ENCODE measurements around the gene SMC3.
"Not testable (repeated sequence)": the region's sequence is repeated elsewhere in the genome, so short reads cannot be mapped to it uniquely, and the experiment has no call there.

Gene SMC3

GRCh38 chr10:110591760-110592159, 24.3 kb downstream of the SMC3 start:
- FAIRE-seq: no peak

- FAIRE-seq: no peak
Observed at GRCh38 chr10:110597476-110597875, 30.0 kb downstream of the SMC3 start.

- no peak for FAIRE-seq
Observed at GRCh38 chr10:110600487-110601101, 33.1 kb downstream of the SMC3 start.

GRCh38 chr10:110601581-110601980, 34.1 kb downstream of the SMC3 start:
- FAIRE-seq: no peak

- no peak for FAIRE-seq
Observed at GRCh38 chr10:110608087-110608486, 40.6 kb downstream of the SMC3 start.

GRCh38 chr10:110609605-110610004, 42.1 kb downstream of the SMC3 start:
- no peak for FAIRE-seq

- FAIRE-seq: no peak
Observed at GRCh38 chr10:110610308-110610774, 42.8 kb downstream of the SMC3 start.

- not testable (repeated sequence) for FAIRE-seq
Observed at GRCh38 chr10:110610781-110611180, 43.3 kb downstream of the SMC3 start.

- FAIRE-seq: no peak
Observed at GRCh38 chr10:110612087-110612486, 44.6 kb downstream of the SMC3 start.

- no peak for FAIRE-seq
Observed at GRCh38 chr10:110612629-110613028, 45.1 kb downstream of the SMC3 start.

- no peak for FAIRE-seq
Observed at GRCh38 chr10:110613341-110613995, 46.0 kb downstream of the SMC3 start.

GRCh38 chr10:110613996-110614495, 46.6 kb downstream of the SMC3 start:
- no peak for FAIRE-seq

- FAIRE-seq: no peak
Observed at GRCh38 chr10:110615057-110615747, 47.7 kb downstream of the SMC3 start.

- FAIRE-seq: no peak
Observed at GRCh38 chr10:110616493-110617033, 49.1 kb downstream of the SMC3 start.

GRCh38 chr10:110617425-110618229, 50.1 kb downstream of the SMC3 start:
- no peak for FAIRE-seq

- FAIRE-seq: no peak
Observed at GRCh38 chr10:110618230-110618610, 50.7 kb downstream of the SMC3 start.

- FAIRE-seq: no peak
Observed at GRCh38 chr10:110619514-110620397, 52.3 kb downstream of the SMC3 start.

- FAIRE-seq: no peak
Observed at GRCh38 chr10:110620398-110620719, 52.9 kb downstream of the SMC3 start.

- FAIRE-seq: not testable (repeated sequence)
Observed at GRCh38 chr10:110623316-110623715, 55.8 kb downstream of the SMC3 start.

GRCh38 chr10:110625356-110625894, 57.9 kb downstream of the SMC3 start:
- no peak for FAIRE-seq

Measured in endometrium (tissue), 2 donors.